Upper lobe of left lung (tissue), 6 donors: ENCODE measurements around the gene PYHIN1. TPM values are rescaled to one million over a fixed set of nuclear protein-coding genes. Genes with fewer than 3 reads are reported as not detected.

Experiments used
- ATAC-seq, 2 donors: fragments of 200-7000 bp; cut with Tn5 transposase; one replicate each; pipeline ENCODE4 v1.9.1; 2022; ENCODE audit warnings: mild to moderate bottlenecking in 2 of 2, moderate library complexity in 2 of 2; ENCODE audit not compliant: low FRiP score in 2 of 2
- DNase-seq, 2 donors: peaks; one replicate each; pipeline ENCODE4 v3.0.0-alpha.2; 2019 to 2020
- H3K27ac ChIP-seq, 4 donors: fragments of 200-600 bp; sonication (generic); one replicate each; pipeline ENCODE4 v1.5.1; 2016 to 2019
- H3K27me3 ChIP-seq, 4 donors: fragments of 200-600 bp; sonication (generic); one replicate each; pipeline ENCODE4 v1.5.1; 2017 to 2019
- H3K36me3 ChIP-seq, 4 donors: fragments of 200-600 bp; sonication (generic); one replicate each; pipeline ENCODE4 v1.5.1; 2016 to 2019
- H3K4me1 ChIP-seq, 4 donors: fragments of 200-600 bp; sonication (generic); one replicate each; pipeline ENCODE4 v1.5.1; 2018 to 2019
- H3K4me3 ChIP-seq, 4 donors: fragments of 200-600 bp; sonication (generic); one replicate each; pipeline ENCODE4 v1.5.1; 2017 to 2019; ENCODE audit warnings: mild to moderate bottlenecking in 2 of 4, moderate library complexity in 1 of 4
- H3K9me3 ChIP-seq, 4 donors: fragments of 200-600 bp; sonication (generic); one replicate each; pipeline ENCODE4 v1.5.1; 2018 to 2019
- EP300 ChIP-seq, 4 donors: sonication (generic); formaldehyde crosslinking; IDR thresholded peaks; one replicate each; pipeline ENCODE4 v1.5.1; 2017; ENCODE audit warnings: antibody characterized with exemption in 4 of 4, control low read depth in 2 of 4
- POLR2A ChIP-seq, 4 donors: fragments of 450-650 bp; IDR thresholded peaks; one replicate each; pipeline ENCODE4 v1.5.1; 2016 to 2017; ENCODE audit warnings: antibody characterized with exemption in 4 of 4, mild to moderate bottlenecking in 2 of 4
- POLR2AphosphoS5 ChIP-seq, 2 donors: sonication (generic); formaldehyde crosslinking; IDR thresholded peaks; one replicate each; pipeline ENCODE4 v1.5.1; 2017; ENCODE audit warnings: antibody characterized with exemption in 2 of 2
- WGBS, 2 donors: methylation state at CpG; one replicate each; pipeline ENCODE4 v1.1.5; 2017 to 2018; 5-methylcytosine and 5-hydroxymethylcytosine counted together
- total RNA-seq, 6 donors: library from RNA; depleted of rRNA in 4 of 6; stranded (reverse); fragments of >200 nt in 4 of 6; gene quantifications; one replicate each; pipeline versions ENCODE4 v1.1.0 to v1.2.1, GENCODE V29; 2016 to 2021
- TF ChIP-seq, protein P1 (sequence below), 6 experiments: fragments of 450-650 bp in 4 of 6; fragments of 200-600 bp in 2 of 6; sonication (generic) in 2 of 6; IDR thresholded peaks; one replicate each; pipeline ENCODE4 v1.5.1; 2016 to 2019; ENCODE audit warnings: antibody characterized with exemption in 6 of 6
- donor health status: DM: no; HTN: no; CAD: no; lungs with moderate emphysema.
- donor health status: DM: no; HTN: yes; CAD: no; lungs with severe emphysema.

PYHIN1 gene
- total RNA-seq, 6 donors from 2014 or later, result 1.8 to 14.2 (median 5.6) TPM

DNA sequence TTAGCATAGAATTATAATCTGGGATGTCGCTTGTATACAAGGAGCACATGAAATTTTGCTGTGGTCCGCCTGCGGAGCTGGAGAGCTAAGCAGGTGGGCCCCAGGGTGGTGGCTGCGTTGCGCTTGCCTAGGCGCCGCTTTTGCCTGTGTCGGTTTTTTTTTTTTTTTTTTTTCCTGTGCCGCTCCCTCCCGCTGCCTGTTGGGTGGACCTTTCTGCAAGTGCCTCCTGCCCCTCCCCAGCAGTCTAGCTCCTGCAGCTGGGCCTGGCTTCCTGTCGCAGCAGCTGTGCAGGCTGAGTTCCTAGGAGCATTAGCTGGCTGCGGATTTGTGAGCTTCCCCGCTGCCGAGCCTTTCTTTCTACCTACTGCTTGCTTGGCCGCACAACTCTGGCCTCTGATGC lies 20.6 kb downstream of the PYHIN1 start:
- H3K4me3 ChIP-seq, result no peak overlapping the region
- H3K27me3 ChIP-seq, result no peaks in the 10 kb centered on the region
- WGBS, 2 donors, result 90 to 91% methylated on average over 12 to 15 of the region's 15 CpGs
- no peak for DNase-seq
- no peaks in the 10 kb centered on the region for H3K36me3 ChIP-seq
- no peaks in the 10 kb centered on the region for H3K9me3 ChIP-seq
- ATAC-seq, result no peak
- TF ChIP-seq POLR2AphosphoS5 (IDR thresholded peaks at IDR 0.05) (no peak), POLR2A (IDR thresholded peaks at IDR 0.05) (no peak)
- TF ChIP-seq, protein P1, sequence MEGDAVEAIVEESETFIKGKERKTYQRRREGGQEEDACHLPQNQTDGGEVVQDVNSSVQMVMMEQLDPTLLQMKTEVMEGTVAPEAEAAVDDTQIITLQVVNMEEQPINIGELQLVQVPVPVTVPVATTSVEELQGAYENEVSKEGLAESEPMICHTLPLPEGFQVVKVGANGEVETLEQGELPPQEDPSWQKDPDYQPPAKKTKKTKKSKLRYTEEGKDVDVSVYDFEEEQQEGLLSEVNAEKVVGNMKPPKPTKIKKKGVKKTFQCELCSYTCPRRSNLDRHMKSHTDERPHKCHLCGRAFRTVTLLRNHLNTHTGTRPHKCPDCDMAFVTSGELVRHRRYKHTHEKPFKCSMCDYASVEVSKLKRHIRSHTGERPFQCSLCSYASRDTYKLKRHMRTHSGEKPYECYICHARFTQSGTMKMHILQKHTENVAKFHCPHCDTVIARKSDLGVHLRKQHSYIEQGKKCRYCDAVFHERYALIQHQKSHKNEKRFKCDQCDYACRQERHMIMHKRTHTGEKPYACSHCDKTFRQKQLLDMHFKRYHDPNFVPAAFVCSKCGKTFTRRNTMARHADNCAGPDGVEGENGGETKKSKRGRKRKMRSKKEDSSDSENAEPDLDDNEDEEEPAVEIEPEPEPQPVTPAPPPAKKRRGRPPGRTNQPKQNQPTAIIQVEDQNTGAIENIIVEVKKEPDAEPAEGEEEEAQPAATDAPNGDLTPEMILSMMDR (IDR thresholded peaks at IDR 0.05), result no peak
- no peaks in the 10 kb centered on the region for H3K4me1 ChIP-seq
- no peak overlapping the region for H3K27ac ChIP-seq

DNA sequence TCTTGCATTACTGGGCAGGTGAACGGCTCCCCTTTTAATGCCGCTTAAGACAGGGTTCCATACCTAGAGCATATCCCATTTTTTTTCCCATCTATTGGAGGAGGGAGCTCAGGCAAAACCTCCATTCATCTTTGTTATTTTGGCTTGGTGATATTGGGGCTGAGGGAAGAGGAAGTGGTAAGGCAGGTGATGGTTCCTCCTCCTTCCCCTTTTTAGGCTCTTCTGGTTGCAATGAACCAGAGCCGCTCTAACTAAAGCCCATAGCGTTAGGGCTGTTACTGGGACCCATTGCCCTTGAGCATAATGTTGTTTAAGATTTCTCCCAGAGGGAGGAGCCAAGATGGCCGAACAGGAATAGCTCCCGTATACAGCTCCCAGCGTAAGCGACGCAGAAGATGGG lies 21.1 kb downstream of the PYHIN1 start:
- no peak for DNase-seq
- Histone ChIP-seq H3K4me3 (no peak overlapping the region), H3K36me3 (no peaks in the 10 kb centered on the region), H3K27me3 (no peaks in the 10 kb centered on the region), H3K4me1 (no peaks in the 10 kb centered on the region), H3K9me3 (no peaks in the 10 kb centered on the region), H3K27ac (no peak overlapping the region)
- TF ChIP-seq POLR2AphosphoS5 (IDR thresholded peaks at IDR 0.05) (no peak), EP300 (IDR thresholded peaks at IDR 0.05) (no peak), POLR2A (IDR thresholded peaks at IDR 0.05) (no peak)
- TF ChIP-seq, protein P1 (IDR thresholded peaks at IDR 0.05), result no peak
- WGBS, 2 donors, result 91 to 94% methylated on average over 9 of the region's 9 CpGs
- no peak for ATAC-seq

DNA sequence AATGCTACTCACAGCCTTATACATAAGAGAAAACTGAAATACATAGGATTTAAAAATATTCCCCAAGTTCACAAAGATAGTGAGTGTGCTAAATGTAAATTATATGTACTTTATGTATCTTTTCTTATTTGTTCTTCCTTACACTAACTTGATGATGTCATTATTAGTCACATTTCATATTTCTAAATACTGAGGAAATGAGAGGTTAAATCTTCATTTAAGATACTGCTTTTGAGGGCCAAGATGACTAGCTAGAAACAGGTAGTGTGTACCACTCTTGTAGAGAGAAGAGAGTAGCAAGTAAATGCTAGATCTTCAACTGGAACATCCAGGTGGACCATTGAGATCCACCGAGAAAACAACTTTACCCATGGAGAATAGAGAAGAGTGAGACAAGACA lies 29.8 kb downstream of the PYHIN1 start:
- ATAC-seq (no peak), DNase-seq (no peak)
- no peaks in the 10 kb centered on the region for H3K27me3 ChIP-seq
- TF ChIP-seq POLR2A (IDR thresholded peaks at IDR 0.05) (no peak), POLR2AphosphoS5 (IDR thresholded peaks at IDR 0.05) (no peak)
- whole genome bisulfite sequencing, 2 donors, result 88 to 91% methylated on average over 1 of the region's 1 CpG
- H3K27ac ChIP-seq, result no peak overlapping the region
- H3K4me3 ChIP-seq, result no peak overlapping the region
- no peaks in the 10 kb centered on the region for H3K36me3 ChIP-seq
- H3K9me3 ChIP-seq, result no peaks in the 10 kb centered on the region
- no peaks in the 10 kb centered on the region for H3K4me1 ChIP-seq

DNA sequence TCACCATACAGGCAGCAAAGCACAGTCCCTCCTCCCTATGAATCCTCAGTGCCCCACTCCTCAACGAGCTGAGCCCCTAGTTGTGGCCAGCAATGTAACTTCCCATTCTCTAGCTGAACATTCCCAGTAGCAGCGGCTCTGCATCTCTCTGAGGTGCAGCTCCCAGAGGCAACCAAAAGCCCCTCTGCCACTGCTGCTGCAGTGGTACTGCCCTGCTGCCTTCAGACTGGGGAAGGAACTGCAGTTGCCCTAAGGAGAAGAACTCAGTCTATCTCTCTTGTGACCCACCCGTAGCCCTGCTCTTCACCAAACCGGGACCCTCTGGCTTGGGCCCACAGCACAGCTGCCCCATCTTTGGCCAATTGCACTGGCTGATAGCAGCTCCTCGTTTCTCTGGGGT lies 31.6 kb downstream of the PYHIN1 start:
- Histone ChIP-seq H3K4me3 (no peak overlapping the region), H3K9me3 (no peaks in the 10 kb centered on the region), H3K27ac (no peak overlapping the region), H3K4me1 (no peaks in the 10 kb centered on the region), H3K36me3 (no peaks in the 10 kb centered on the region), H3K27me3 (no peaks in the 10 kb centered on the region)
- WGBS, 2 donors, result 42 to 53% methylated on average over 3 to 4 of the region's 5 CpGs
- ATAC-seq, result no peak
- DNase-seq, result no peak
- no peak for TF ChIP-seq POLR2A (IDR thresholded peaks at IDR 0.05)
- TF ChIP-seq EP300 (IDR thresholded peaks at IDR 0.05), result no peak
- TF ChIP-seq, protein P1 (IDR thresholded peaks at IDR 0.05), result no peak

DNA sequence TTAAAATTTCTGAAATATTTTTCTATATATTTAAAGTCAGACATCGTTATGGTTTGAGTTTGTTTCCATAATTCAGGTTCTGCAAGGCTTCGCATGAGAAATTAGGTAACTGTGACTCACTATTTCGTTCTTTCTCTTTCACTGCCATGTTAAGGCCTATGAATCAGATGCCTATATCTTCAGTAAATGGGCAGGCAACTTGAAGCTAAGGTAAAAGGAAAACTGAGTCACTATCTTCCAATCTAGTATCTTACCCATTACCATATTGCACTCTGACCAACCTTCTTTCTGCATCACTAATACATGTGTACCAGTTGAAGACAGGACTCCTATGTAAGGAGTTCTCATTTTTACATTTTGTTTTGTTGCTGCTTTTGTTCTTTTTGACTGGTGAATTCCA lies 37.8 kb downstream of the PYHIN1 start:
- Histone ChIP-seq H3K4me1 (no peaks in the 10 kb centered on the region), H3K4me3 (no peak overlapping the region), H3K27ac (no peak overlapping the region), H3K9me3 (no peaks in the 10 kb centered on the region), H3K36me3 (no peaks in the 10 kb centered on the region), H3K27me3 (no peaks in the 10 kb centered on the region)
- ATAC-seq (no peak), DNase-seq (no peak)
- TF ChIP-seq, protein P1 (IDR thresholded peaks at IDR 0.05), result no peak
- no peak for TF ChIP-seq POLR2A (IDR thresholded peaks at IDR 0.05)
- TF ChIP-seq POLR2AphosphoS5 (IDR thresholded peaks at IDR 0.05), result no peak
- TF ChIP-seq EP300 (IDR thresholded peaks at IDR 0.05), result no peak
- 85 to 88% methylated on average over 3 of the region's 3 CpGs for WGBS, 2 donors
